GM12878 (cell line): ENCODE measurements around the gene MRPL38. TPM values are rescaled to one million over a fixed set of nuclear protein-coding genes. Genes with fewer than 3 reads are reported as not detected.

Source experiments
- ATAC-seq: fragments of 200-7000 bp; cut with Tn5 transposase; 3 replicates; pipeline ENCODE4 v1.9.1; 2020; ENCODE audit warnings: mild to moderate bottlenecking, moderate library complexity
- BruUV-seq: library from RNA; stranded (reverse); fragments of 400-500 nt; replicated peaks from 2 replicates; lab custom pipeline; 2021; lab: Mats Ljungman, UMichigan
- CTCF ChIA-PET: fragments of 300-600 bp; sonication (Branson Sonifier 250); formaldehyde crosslinking; extraction: SDS; loops from one replicate; lab custom pipeline; 2021; ENCODE audit warnings: inconsistent platforms; lab: Yijun Ruan, JAX
- POLR2A ChIA-PET: fragments of 350-600 bp; formaldehyde crosslinking; extraction: SDS; loops from one replicate; lab custom pipeline; 2021; ENCODE audit warnings: inconsistent platforms; lab: Charles Lee
- RAD21 ChIA-PET: fragments of 300-600 bp; sonication (Branson Sonifier 250); formaldehyde crosslinking; loops from one replicate; lab custom pipeline; 2023; ENCODE audit warnings: antibody characterized with exemption; ENCODE audit not compliant: unreplicated experiment; lab: Charles Lee
- SMC1A ChIA-PET: fragments of 300-600 bp; sonication (Branson Sonifier 250); formaldehyde crosslinking; loops from one replicate; lab custom pipeline; 2023; ENCODE audit not compliant: unreplicated experiment, uncharacterized antibody; lab: Charles Lee
- DNase-seq: peaks from one replicate; pipeline ENCODE4 v3.0.0-alpha.2; 2011; ENCODE audit warnings: low read depth, low spot score
- FAIRE-seq: peaks from 3 replicates; lab custom pipeline; 2011; peaks lifted over from hg19 to GRCh38; lab: Jason Lieb, UNC
- H2AFZ ChIP-seq: 2 replicates; pipeline ENCODE4 v1.6.0; 2011; ENCODE audit warnings: low read depth, low read length, control low read depth; ENCODE audit not compliant: control insufficient read depth
- H3K27ac ChIP-seq: 2 replicates; pipeline ENCODE4 v1.5.1; 2011; ENCODE audit warnings: control low read depth; ENCODE audit not compliant: control insufficient read depth, insufficient read depth
- H3K27me3 ChIP-seq, 2 experiments: replicated peaks in 1 of 2; 2 replicates each; pipeline versions ENCODE4 v1.6.0 to v1.6.1; 2011; ENCODE audit warnings: low read length in 1 of 2; ENCODE audit not compliant: control insufficient read depth in 2 of 2, insufficient read depth in 2 of 2
- H3K36me3 ChIP-seq, 2 experiments: 2 replicates each; pipeline ENCODE4 v1.5.1; 2011; ENCODE audit warnings: low read length in 1 of 2; ENCODE audit not compliant: control insufficient read depth in 2 of 2, insufficient read depth in 2 of 2
- H3K4me1 ChIP-seq: 2 replicates; pipeline ENCODE4 v1.6.1; 2011; ENCODE audit warnings: mild to moderate bottlenecking, low read length, moderate library complexity, mixed read lengths; ENCODE audit not compliant: control insufficient read depth, insufficient read depth
- H3K4me2 ChIP-seq: 2 replicates; pipeline ENCODE4 v1.6.0; 2011; ENCODE audit warnings: control low read depth; ENCODE audit not compliant: control insufficient read depth, insufficient read depth
- H3K4me3 ChIP-seq: fragments of 200-600 bp; sonication (generic); 2 replicates; pipeline ENCODE4 v1.5.1; 2016
- H3K79me2 ChIP-seq: 2 replicates; pipeline ENCODE4 v1.6.0; 2011; ENCODE audit warnings: low read length; ENCODE audit not compliant: control insufficient read depth, insufficient read depth
- H3K9ac ChIP-seq: 2 replicates; pipeline ENCODE4 v1.8.0; 2011; ENCODE audit warnings: low read length, control low read depth, mixed read lengths; ENCODE audit not compliant: control insufficient read depth, insufficient read depth
- H3K9me3 ChIP-seq: replicated peaks from 3 replicates; pipeline ENCODE4 v1.5.1; 2011; ENCODE audit warnings: mild to moderate bottlenecking, low read length; ENCODE audit not compliant: control insufficient read depth, insufficient read depth
- H4K20me1 ChIP-seq: 2 replicates; pipeline ENCODE4 v1.6.0; 2011; ENCODE audit not compliant: control insufficient read depth, insufficient read depth
- CBX3 ChIP-seq: fragments of 200-600 bp; sonication (generic); IDR thresholded peaks from 2 replicates; pipeline ENCODE4 v1.6.1; 2016; ENCODE audit warnings: low read depth, borderline replicate concordance
- DPF2 ChIP-seq: fragments of 450-650 bp; IDR thresholded peaks from 2 replicates; pipeline ENCODE4 v1.6.1; 2017; ENCODE audit warnings: mild to moderate bottlenecking
- E4F1 ChIP-seq: fragments of 450-650 bp; IDR thresholded peaks from 2 replicates; pipeline ENCODE4 v1.6.1; 2018; ENCODE audit warnings: borderline replicate concordance, mild to moderate bottlenecking; ENCODE audit not compliant: partially characterized antibody
- IRF5 ChIP-seq: fragments of 450-650 bp; IDR thresholded peaks from 2 replicates; pipeline ENCODE4 v1.6.1; 2017; ENCODE audit warnings: borderline replicate concordance
- MTA2 ChIP-seq: fragments of 450-650 bp; IDR thresholded peaks from 2 replicates; pipeline ENCODE4 v1.6.1; 2016; ENCODE audit warnings: low read depth, mild to moderate bottlenecking, moderate library complexity
- NFXL1 ChIP-seq: fragments of 450-650 bp; IDR thresholded peaks from 2 replicates; pipeline ENCODE4 v1.6.1; 2017; ENCODE audit warnings: antibody characterized with exemption, mild to moderate bottlenecking, borderline replicate concordance
- PBX3 ChIP-seq: IDR thresholded peaks from 2 replicates; pipeline ENCODE4 v1.6.1; 2011; ENCODE audit warnings: mild to moderate bottlenecking, low read depth, low read length, moderate library complexity; ENCODE audit not compliant: insufficient replicate concordance
- RAD51 ChIP-seq: fragments of 450-650 bp; IDR thresholded peaks from 2 replicates; pipeline ENCODE4 v1.6.1; 2016; ENCODE audit warnings: moderate library complexity, mild to moderate bottlenecking, inconsistent platforms
- RBBP5 ChIP-seq: fragments of 200-600 bp; sonication (generic); conservative IDR thresholded peaks from 2 replicates; pipeline ENCODE4 v1.6.1; 2016
- RELB ChIP-seq: fragments of 450-650 bp; IDR thresholded peaks from 2 replicates; pipeline ENCODE4 v1.6.1; 2017; ENCODE audit warnings: low read depth, mild to moderate bottlenecking, moderate library complexity
- SIN3A ChIP-seq: IDR thresholded peaks from 2 replicates; pipeline ENCODE4 v1.6.1; 2012; ENCODE audit warnings: low read depth, low read length, improper control_type of control experiment
- SMAD1 ChIP-seq: fragments of 450-650 bp; IDR thresholded peaks from 2 replicates; pipeline ENCODE4 v1.6.1; 2018; ENCODE audit warnings: mild to moderate bottlenecking, low read depth; ENCODE audit not compliant: partially characterized antibody
- TCF3 ChIP-seq: IDR thresholded peaks from 2 replicates; pipeline ENCODE4 v1.6.1; 2012; ENCODE audit warnings: low read depth, mild to moderate bottlenecking, low read length, borderline replicate concordance; ENCODE audit not compliant: insufficient read depth
- USF2 ChIP-seq: IDR thresholded peaks from 2 replicates; pipeline ENCODE4 v1.6.1; 2011; ENCODE audit warnings: low read depth, low read length, improper control_type of control experiment, borderline replicate concordance
- WRNIP1 ChIP-seq: IDR thresholded peaks from 2 replicates; pipeline ENCODE4 v1.6.1; 2011; ENCODE audit warnings: low read depth, low read length, improper control_type of control experiment, borderline replicate concordance
- ZSCAN29 ChIP-seq: fragments of 450-650 bp; IDR thresholded peaks from 2 replicates; pipeline ENCODE4 v1.6.1; 2017; ENCODE audit warnings: mild to moderate bottlenecking, moderate library complexity
- WGBS: methylation state at CpG from one replicate; pipeline ENCODE4 v1.1.6; 2016; ENCODE audit warnings: low lambda C conversion rate; ENCODE audit not compliant: insufficient replicate concordance, insufficient coverage; ENCODE audit errors: missing lambda C conversion rate; 5-methylcytosine and 5-hydroxymethylcytosine counted together
- in situ Hi-C: fragments of 300-500 bp; cut with MboI; formaldehyde crosslinking; loops from 9 replicates; pipeline ENCODE4 v1.14.3; 2018; ENCODE audit warnings: mixed read lengths
- intact Hi-C: fragments of 100-400 bp; cut with micrococcal nuclease; formaldehyde crosslinking; loops from one replicate; pipeline ENCODE4 v1.14.2; 2022; ENCODE audit not compliant: unreplicated experiment
- polyA plus RNA-seq, 11 experiments: library from polyadenylated mRNA; depleted of rRNA in 4 of 11; unstranded in 6 of 11; stranded (reverse) in 5 of 11; fragments of >200 nt; fragmentation: Nextera tagmentation in 4 of 11; fragmentation: Illumina TruSeq in 1 of 11; extraction: Ambion mirVana in 4 of 11; extraction: Trizol in 1 of 11; gene quantifications; 1 replicate in 1 of 11; 2 replicates in 10 of 11; pipeline versions ENCODE4 v1.2.1 to v1.2.3, GENCODE V29; 2011 to 2016; ENCODE audit warnings: inconsistent platforms in 2 of 11, missing spikeins in 2 of 11, low read depth in 1 of 11
- total RNA-seq, 4 experiments: library from RNA; depleted of rRNA in 3 of 4; stranded (reverse); fragments of >200 nt in 3 of 4; fragmentation: Illumina TruSeq in 1 of 4; extraction: Trizol in 1 of 4; gene quantifications; 2 replicates each; pipeline versions ENCODE4 v1.2.1 to v1.2.3, GENCODE V29; 2013 to 2021

The MRPL38 gene
- total and polyA plus RNA-seq, 10 of the 15 experiments (the other 5 are each of a cell fraction or from before 2014, with no cell fraction given): 6.6 to 205 (median 53.1) TPM

- 98% methylated on average over 18 of the region's 23 CpGs for WGBS
- Histone ChIP-seq H3K4me1 (peaks cover 5% of the 10 kb centered on the region), H3K27me3 (no peaks in the 10 kb centered on the region), H4K20me1 (no peaks in the 10 kb centered on the region), H3K9ac (no peak overlapping the region), H3K4me2 (no peak overlapping the region), H2AFZ (no peak overlapping the region), H3K79me2 (peaks cover 23% of the 10 kb centered on the region), H3K36me3 (peaks cover 10 to 17% of the 10 kb centered on the region in 2 experiments; a peak in 3 of 4 replicates), H3K9me3 (no peaks in the 10 kb centered on the region), H3K4me3 (no peak overlapping the region), H3K27ac (no peak overlapping the region)
- ATAC-seq (no peak), DNase-seq (no peak), FAIRE-seq (no peak)
- POLR2A ChIA-PET: interaction anchor here (1.7 kb wide), 1 partner anchor 13 kb away, joined by 6 read pairs; no protein-coding TSS in a partner anchor
- in situ Hi-C loops (no loop called here), intact Hi-C loops (loop anchor here (5.0 kb wide), 2 partner anchors 43 to 123 kb away; partner anchors contain the start of gene WBP2)
- SMC1A ChIA-PET: no interaction called here
- CTCF ChIA-PET: interaction anchor here (1.0 to 1.4 kb wide), 2 partner anchors 44 to 45 kb away, joined by 4 to 7 read pairs; partner anchors contain the start of gene WBP2
- RAD21 ChIA-PET: no interaction called here
- no TSS peak for BruUV-seq
- TF ChIP-seq PBX3 (no peak), RAD51 (no peak), SIN3A (no peak), E4F1 (no peak), SMAD1 (no peak), DPF2 (no peak), IRF5 (no peak), TCF3 (no peak), ZSCAN29 (no peak), WRNIP1 (no peak), CBX3 (no peak), NFXL1 (no peak), USF2 (no peak), MTA2 (no peak), RELB (no peak), RBBP5 (no peak)
These were observed 4.8 kb downstream of the MRPL38 start for GRCh38 chr17:75899767-75900468.
